Measurements from ENCODE around the gene BBS10. TPM values are rescaled to one million over a fixed set of nuclear protein-coding genes. Genes with fewer than 3 reads are reported as not detected.

BBS10 gene
- total and polyA plus RNA-seq, 2 of the 13 experiments (the other 11 are each of a cell fraction or from before 2014, with no cell fraction given): 4.9 to 7.4 TPM

- no peak for TF ChIP-seq ZNF816 (CRISPR knock-in tag; IDR thresholded peaks at IDR 0.05; ENCODE audit: borderline replicate concordance)
- no peak for TF ChIP-seq ZFP41 (CRISPR knock-in tag; IDR thresholded peaks at IDR 0.05; ENCODE audit: borderline replicate concordance)
Observed at GRCh38 chr12:76310110-76310509, 38.1 kb downstream of the BBS10 start (continued).

- Histone ChIP-seq H2AFZ (ENCODE audit: low read length) (no peak overlapping the region), H3K4me1 (ENCODE audit: insufficient read depth, low read length) (no peaks in the 10 kb centered on the region), H3K9ac (ENCODE audit: insufficient read depth, low read depth, low read length) (no peak overlapping the region), H3K27ac (ENCODE audit: extremely low read length, insufficient read depth, low read length) (no peak overlapping the region), H3K9me3 (ENCODE audit: low read length) (no peaks in the 10 kb centered on the region), H3K4me2 (ENCODE audit: low read depth, low read length) (no peak overlapping the region), H3K79me2 (ENCODE audit: insufficient read depth, low read length) (no peaks in the 10 kb centered on the region), H3K36me3 (replicated peaks in 1 of 2; ENCODE audit: control insufficient read depth in 1 of 2, insufficient read depth in 2 of 2, low read length in 2 of 2) (no peaks in the 10 kb centered on the region), H3K4me3 (replicated peaks in 1 of 3; ENCODE audit: insufficient read depth in 1 of 3, low read depth in 2 of 3, low read length in 3 of 3) (no peak overlapping the region), H4K20me1 (ENCODE audit: insufficient read depth, low read length) (no peaks in the 10 kb centered on the region), H3K27me3 (ENCODE audit: control insufficient read depth in 1 of 2, insufficient read depth in 2 of 2, low read length in 2 of 2) (peaks cover 0 to 6% of the 10 kb centered on the region in 2 experiments; a peak in 2 of 5 replicates)
- in situ Hi-C loops (cut with HindIII; ENCODE audit: extremely low pct_ligation_motif_present, low pct_unique_long_range_greater_than_20kb): no loop called here
- ATAC-seq (no peak), FAIRE-seq (no peak), DNase-seq (ENCODE audit: low spot score) (no peak)
- POLR2A ChIA-PET: no interaction called here
- CTCF ChIA-PET (ENCODE audit: low intra/inter-chr PET ratio, low total read pairs): no interaction called here
- BruUV-seq (replicated peaks): no TSS peak
- 32% methylated on average over 3 of the region's 3 CpGs for WGBS (ENCODE audit: low lambda C conversion rate)
- TF ChIP-seq ZNF569 (CRISPR knock-in tag; IDR thresholded peaks at IDR 0.05; ENCODE audit: borderline replicate concordance): no peak
- no peak for TF ChIP-seq ELF4 (CRISPR knock-in tag; IDR thresholded peaks at IDR 0.05; ENCODE audit: borderline replicate concordance)
- TF ChIP-seq HOXA5 (CRISPR knock-in tag; IDR thresholded peaks at IDR 0.05): no peak
- TF ChIP-seq NR0B2 (CRISPR knock-in tag; IDR thresholded peaks at IDR 0.05): no peak
- TF ChIP-seq MLXIP (CRISPR knock-in tag; IDR thresholded peaks at IDR 0.05; ENCODE audit: borderline replicate concordance): no peak
- no peak for TF ChIP-seq AKAP8 (CRISPR knock-in tag; IDR thresholded peaks at IDR 0.05)
- no peak for TF ChIP-seq STAT6 (CRISPR knock-in tag; IDR thresholded peaks at IDR 0.05; ENCODE audit: borderline replicate concordance)
- TF ChIP-seq MTA1 (CRISPR knock-in tag; IDR thresholded peaks at IDR 0.05; ENCODE audit: borderline replicate concordance): no peak
- intact Hi-C loops (cut with micrococcal nuclease; ENCODE audit: unreplicated experiment): no loop called here
Observed at GRCh38 chr12:76308866-76309265, 39.3 kb downstream of the BBS10 start.

All from HepG2 (cell line).